ENCODE data around the gene GJD3.

GJD3 gene

DNA sequence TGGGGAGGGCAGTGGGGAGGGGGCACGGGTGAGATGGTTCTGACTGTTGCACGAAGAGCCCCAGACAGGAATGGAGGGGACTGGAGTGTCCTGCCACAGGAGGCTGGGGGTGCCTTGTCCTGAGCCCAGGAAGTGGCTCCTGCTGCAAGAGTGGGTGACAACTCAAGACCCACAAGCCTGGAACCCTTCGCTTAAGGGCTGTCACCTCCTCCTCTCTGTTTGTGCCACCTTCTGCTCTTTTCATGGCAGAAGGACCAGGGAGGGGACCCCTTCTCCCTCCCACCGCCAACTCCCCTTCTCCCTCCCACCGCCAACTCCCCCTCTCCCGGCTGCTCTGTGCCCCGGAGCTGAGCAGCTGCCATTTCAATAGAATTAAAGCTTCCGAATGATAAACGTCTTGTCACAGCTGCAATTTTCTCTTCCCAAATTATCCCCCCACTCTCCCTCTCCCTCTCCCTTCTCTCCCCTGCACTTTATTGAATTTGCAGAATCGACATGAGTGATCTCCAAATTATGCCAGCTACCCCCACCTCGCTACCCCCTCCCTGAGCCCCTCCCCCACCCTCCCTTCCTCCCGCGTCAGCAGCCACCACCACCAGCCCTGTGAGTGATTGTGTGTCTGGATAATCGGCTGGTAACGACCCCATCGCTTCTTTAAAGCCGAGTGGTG, 13.7 kb downstream of the GJD3 start:
- DNase-seq, result no peak

GRCh38 chr17:40349895-40350688, 14.4 kb downstream of the GJD3 start:
- DNase-seq, result no peak

DNA sequence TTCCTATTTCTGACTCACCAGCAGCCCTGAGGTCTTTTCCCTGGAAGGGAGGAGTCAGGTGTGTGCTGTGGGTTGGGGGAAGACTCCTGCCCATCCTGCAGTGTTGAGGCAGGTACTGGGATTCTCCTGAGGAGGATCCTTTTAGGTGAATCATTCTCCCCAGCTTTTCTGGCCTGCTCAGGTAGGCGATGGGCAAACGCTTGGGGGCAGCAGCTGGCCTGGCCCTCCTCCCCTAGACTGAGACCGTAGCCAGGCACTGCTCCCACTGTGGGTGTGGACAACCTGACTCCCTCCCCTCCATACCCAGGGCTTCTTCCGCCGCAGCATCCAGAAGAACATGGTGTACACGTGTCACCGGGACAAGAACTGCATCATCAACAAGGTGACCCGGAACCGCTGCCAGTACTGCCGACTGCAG, 15.1 kb downstream of the GJD3 start:
- DNase-seq, result no peak

DNA sequence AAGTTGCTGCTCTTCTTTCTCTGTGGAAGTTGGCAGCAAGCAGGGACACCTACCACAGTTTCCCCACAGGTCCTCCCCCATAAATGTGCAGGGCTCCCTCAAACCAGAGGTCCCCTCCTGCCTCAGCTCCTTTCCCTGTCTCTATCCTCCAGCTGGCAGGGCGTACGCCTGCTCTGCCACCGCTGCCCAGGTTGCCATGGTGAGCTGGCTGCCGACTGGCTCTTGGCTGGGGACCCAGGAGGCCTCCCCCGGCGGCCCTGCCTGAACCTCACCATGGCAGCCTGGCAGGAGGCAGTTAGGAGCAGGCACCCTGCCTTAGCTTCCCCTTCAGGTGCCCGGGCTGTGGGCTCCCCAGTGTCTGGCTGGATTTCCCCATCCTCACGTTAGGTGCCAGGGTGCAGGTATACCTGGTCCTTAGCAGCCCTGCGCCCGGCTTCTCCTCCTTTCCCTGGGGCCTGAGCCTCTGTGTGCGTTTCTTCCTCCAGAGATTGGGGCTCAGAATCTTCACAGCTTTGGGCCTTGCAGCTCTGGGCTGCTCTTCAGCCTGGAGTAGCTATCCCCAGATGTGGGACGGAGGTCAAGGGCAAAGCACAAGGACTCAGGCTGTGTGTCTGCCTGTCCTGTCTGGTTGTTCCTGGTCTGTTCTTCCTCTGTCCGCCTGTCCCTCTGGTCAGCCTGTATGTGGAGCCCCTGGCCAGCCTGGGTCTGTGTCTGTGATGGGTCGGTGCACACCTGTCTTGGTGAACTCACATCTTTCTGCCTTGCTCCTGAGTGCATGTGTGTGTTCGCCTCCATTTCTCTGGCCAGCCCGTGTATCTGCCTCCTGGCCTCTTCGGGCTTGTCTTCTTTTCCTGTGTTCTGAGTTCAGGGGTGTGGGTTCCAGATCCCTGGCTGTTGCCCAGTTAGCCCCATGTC, 15.7 kb downstream of the GJD3 start:
- no peak for DNase-seq

DNA sequence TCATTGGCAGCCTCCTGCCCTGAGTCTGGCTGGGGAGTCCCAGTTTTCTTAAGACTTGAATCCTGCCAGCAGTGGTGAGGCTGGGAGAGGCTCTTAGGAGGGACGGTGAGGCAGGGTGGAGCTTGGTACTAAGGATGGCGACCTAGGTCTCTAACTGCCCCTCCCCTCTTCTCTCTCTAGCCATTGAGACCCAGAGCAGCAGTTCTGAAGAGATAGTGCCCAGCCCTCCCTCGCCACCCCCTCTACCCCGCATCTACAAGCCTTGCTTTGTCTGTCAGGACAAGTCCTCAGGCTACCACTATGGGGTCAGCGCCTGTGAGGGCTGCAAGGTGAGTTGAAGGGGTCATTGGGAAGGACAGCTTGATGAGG, 16.4 kb downstream of the GJD3 start:
- DNase-seq, result no peak

- DNase-seq, result no peak
These were observed 17.0 kb downstream of the GJD3 start for GRCh38 chr17:40347319-40348135.

GRCh38 chr17:40346765-40347158, 17.8 kb downstream of the GJD3 start:
- DNase-seq, result no peak

- no peak for DNase-seq
These were observed 18.4 kb downstream of the GJD3 start for GRCh38 chr17:40345994-40346764.

GRCh38 chr17:40345161-40345993, 19.2 kb downstream of the GJD3 start:
- DNase-seq, result no peak

DNA sequence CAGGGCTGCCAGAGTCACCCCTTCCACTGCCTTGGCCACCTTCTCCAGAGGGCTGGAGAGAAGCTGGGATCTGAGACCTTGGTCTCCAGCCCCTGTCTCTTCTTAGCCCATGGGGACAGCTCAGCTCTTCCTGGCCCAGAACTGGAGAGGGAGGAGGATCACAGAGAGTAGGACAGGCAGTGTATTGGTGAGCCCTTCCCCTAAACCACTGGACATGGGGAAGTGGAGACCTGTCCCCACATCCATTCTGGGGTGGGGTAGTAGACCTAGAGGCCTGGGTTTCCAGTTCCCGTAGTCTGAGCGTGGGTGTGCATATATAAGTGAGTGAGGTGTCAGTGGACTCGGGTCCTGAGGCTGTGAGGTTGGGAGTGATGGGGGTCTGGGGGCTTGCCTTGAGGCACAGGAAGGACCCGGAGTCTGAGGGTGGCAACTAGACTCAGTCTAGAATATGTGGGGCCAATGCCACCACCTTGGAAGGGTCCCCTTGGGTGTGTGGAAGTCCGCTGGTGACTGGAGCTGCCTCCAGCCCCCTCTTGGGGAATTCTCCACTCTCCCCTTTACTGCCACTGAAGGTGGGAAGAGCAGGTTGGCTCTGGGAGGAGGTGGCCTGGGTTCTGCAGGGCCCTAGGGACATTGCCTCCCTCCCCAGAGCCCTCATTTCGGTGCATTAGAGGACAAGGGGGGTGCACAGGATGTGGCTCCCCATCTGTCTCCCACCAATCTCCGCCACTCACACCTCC, 19.9 kb downstream of the GJD3 start:
- DNase-seq, result no peak

- DNase-seq, result no peak
These were observed 21.1 kb downstream of the GJD3 start for GRCh38 chr17:40343219-40344119.

- DNase-seq, result no peak
These were observed 21.9 kb downstream of the GJD3 start for GRCh38 chr17:40342504-40343218.

DNA sequence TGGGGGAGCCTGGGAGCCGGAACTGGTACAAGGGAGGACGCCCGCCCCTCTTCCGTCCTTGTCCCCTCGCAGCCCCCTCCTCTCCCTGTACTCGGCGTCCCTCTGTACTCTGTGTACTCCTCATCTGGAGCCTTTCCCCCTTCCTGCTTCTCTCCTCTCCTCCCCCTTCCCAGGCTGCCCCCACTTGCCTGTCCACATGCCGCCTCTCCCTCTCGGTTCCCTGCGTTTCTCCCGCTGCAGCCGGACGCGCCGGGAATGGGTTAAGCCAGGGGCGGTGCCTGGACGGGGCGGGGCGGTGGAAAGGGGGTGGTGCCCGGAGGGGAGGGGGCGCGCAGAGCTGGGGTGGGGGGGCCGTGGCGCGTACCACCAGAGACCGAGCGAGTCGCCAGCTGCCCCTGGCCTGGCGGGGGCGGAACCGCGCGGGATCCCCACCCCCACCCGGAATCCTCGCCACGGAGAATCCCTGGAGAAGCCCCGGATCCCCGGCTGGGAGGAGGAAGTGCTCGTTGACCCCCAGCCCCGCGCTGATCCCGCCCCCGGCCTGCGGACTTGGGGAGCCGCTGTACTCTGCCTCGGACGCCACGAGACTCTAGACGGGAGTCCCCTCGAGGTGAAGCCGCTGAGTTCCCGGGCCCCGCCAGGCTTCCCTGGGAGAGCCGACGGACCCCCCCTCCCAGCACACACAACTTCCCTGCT, 22.6 kb downstream of the GJD3 start:
- DNase-seq, result no peak

DNA sequence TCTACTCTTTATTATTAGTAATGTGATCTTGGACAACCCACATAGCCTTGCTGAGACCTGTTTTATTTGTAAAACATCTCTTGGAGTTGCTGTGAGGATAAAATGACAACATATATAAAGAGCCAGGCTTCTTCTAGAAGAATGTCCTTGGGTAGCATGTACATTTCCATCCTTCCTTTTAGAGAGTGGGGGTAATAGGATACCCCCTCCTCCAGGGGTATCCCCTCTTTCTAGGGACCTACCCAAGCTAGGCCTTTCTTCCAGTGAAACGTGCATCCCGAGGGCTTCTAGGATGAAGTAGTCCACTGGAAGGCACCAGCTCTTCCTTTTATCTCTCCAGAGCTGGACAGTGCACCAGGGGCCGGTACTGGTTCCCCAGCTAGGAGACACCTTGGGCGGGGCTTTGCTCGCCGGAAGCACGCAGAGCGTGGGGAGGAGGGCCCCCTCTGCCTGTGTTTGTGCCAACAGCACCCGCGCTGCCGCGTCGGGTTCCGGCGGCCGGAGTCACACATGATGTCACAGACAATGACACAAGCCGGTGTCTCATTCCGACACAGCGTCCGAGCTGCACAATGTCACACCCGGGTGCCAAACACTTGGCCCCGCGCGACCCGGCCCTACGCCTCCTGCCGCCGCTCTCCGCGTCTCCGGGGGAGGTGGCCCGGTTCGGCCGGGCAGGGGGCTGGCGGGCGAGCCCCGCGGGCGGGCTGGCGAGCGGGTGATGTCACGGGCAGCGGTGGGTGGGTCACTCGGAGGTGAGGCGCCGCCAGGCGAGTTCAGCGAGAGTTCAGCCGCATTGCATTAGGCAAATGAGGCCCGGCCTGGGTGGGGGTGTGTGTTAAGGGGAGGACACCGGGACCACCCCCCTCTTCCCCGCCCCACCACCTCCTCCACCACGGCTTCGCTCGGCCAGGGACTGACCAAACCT, 23.4 kb downstream of the GJD3 start:
- peak; percentile 92 for DNase-seq

- no peak for DNase-seq
These were observed 24.2 kb downstream of the GJD3 start for GRCh38 chr17:40340327-40340726.

DNA sequence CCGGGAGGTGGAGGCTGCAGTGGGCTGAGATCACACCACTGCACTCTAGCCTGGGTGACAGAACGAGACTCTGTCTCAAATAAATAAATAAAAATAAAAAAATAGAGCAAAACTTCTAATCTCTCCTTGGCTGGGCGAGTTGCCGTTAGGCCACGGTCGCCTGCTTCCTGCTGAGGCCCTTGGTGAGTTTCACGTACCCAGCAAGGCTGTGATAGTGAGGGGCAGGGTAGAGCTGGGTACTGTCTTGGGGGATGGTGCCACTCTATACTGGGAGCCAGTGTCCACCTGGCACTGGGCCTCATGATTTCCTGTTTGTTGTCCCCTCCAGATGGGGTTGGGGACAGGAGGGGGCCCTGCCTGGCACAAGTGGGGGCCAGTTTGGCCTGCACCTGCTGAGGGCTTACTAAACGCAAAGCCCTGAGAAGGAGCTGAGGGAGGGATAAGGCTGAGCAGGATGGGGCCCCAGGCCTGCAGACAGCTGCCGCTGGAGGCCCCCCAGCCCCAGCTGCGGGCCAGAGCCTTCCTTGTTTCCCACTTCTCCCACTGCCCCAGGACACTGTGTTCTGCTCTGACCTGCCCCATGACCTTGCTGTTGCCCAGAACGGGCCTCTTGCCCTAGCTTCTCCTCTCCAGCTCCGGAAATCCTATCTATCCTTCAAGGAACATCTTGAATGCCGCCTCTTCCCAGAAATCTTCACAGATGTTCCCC, 25.4 kb downstream of the GJD3 start:
- DNase-seq, result no peak
